Transverse colon (tissue), 4 donors: ENCODE measurements around the gene MANF. TPM values are rescaled to one million over a fixed set of nuclear protein-coding genes. Genes with fewer than 3 reads are reported as not detected.

Experiments used
- DNase-seq: peaks from one replicate; pipeline ENCODE4 v3.0.0-alpha.2; 2019
- H3K27ac ChIP-seq, 4 donors: fragments of 200-600 bp; sonication (generic); 2 replicates each; pipeline ENCODE4 v1.5.1; 2016 to 2018; ENCODE audit warnings: inconsistent platforms in 4 of 4
- H3K27me3 ChIP-seq: fragments of 200-600 bp; sonication (generic); 2 replicates; pipeline ENCODE4 v1.5.1; 2017; ENCODE audit warnings: inconsistent platforms
- H3K36me3 ChIP-seq, 4 donors: fragments of 200-600 bp; sonication (generic); 2 replicates each; pipeline ENCODE4 v1.5.1; 2017 to 2019; ENCODE audit warnings: inconsistent platforms in 4 of 4
- H3K4me1 ChIP-seq, 4 donors: fragments of 200-600 bp; sonication (generic); 2 replicates each; pipeline ENCODE4 v1.5.1; 2017 to 2020; ENCODE audit warnings: inconsistent platforms in 4 of 4
- H3K4me3 ChIP-seq, 4 donors: fragments of 200-600 bp; sonication (generic); 1 replicate in 1 of 4; 2 replicates in 3 of 4; pipeline versions ENCODE4 v1.5.1 to v1.6.1; 2017 to 2019; ENCODE audit warnings: inconsistent platforms in 4 of 4
- H3K9me3 ChIP-seq, 2 donors: fragments of 200-600 bp; sonication (generic); 2 replicates each; pipeline ENCODE4 v1.5.1; 2017 to 2019; ENCODE audit warnings: inconsistent platforms in 2 of 2
- EP300 ChIP-seq: sonication (generic); formaldehyde crosslinking; IDR thresholded peaks from one replicate; pipeline ENCODE4 v1.6.1; 2017; ENCODE audit warnings: antibody characterized with exemption, low read depth
- POLR2A ChIP-seq: fragments of 450-650 bp; IDR thresholded peaks from one replicate; pipeline ENCODE4 v1.6.1; 2016; ENCODE audit warnings: antibody characterized with exemption, mild to moderate bottlenecking, moderate library complexity
- POLR2AphosphoS5 ChIP-seq, 3 donors: sonication (generic); formaldehyde crosslinking; IDR thresholded peaks; one replicate each; pipeline ENCODE4 v1.6.1; 2016; ENCODE audit warnings: antibody characterized with exemption in 3 of 3
- WGBS, 2 donors: methylation state at CpG; one replicate each; pipeline ENCODE4 v1.1.5; 2018; ENCODE audit warnings: low coverage in 1 of 2; 5-methylcytosine and 5-hydroxymethylcytosine counted together
- in situ Hi-C, 4 donors: fragments of 200-750 bp; cut with MboI; loops; one replicate each; pipeline versions ENCODE4 v1.15.0 to v1.15.1; 2017; ENCODE audit warnings: low sequenced_read_pairs in 3 of 4, low pct_ligation_motif_present in 1 of 4, low pct_unique_long_range_greater_than_20kb in 1 of 4
- intact Hi-C: fragments of 100-400 bp; cut with DNase I; formaldehyde crosslinking; loops from one replicate; pipeline ENCODE4 v1.15.1; 2023; ENCODE audit warnings: low total_unique reads
- total RNA-seq, 4 donors: library from RNA; depleted of rRNA; stranded (reverse); fragments of >200 nt; gene quantifications; one replicate each; pipeline ENCODE4 v1.1.0, GENCODE V29; 2016
- TF ChIP-seq, protein P1 (sequence below), 5 experiments: fragments of 200-600 bp in 3 of 5; fragments of 450-650 bp in 2 of 5; sonication (generic) in 3 of 5; IDR thresholded peaks; 1 replicate in 2 of 5; 2 replicates in 3 of 5; pipeline ENCODE4 v1.5.1; 2016 to 2017; ENCODE audit warnings: antibody characterized with exemption in 5 of 5, inconsistent platforms in 3 of 5, mild to moderate bottlenecking in 2 of 5, moderate library complexity in 1 of 5

Gene MANF
- total RNA-seq, 4 donors from 2014 or later: 15.7 to 56.2 (median 26.6) TPM

- in situ Hi-C loops: loop anchor here in 1 of 4 donors (25.0 kb wide), 1 partner anchor 366 kb away; no protein-coding TSS in a partner anchor
Measured at GRCh38 chr3:51353131-51353530, 32.0 kb upstream of the MANF start.

GRCh38 chr3:51353691-51354090, 31.4 kb upstream of the MANF start:
- WGBS, 2 donors: 69% methylated on average over 1 of the region's 1 CpG; no CpG with 5 or more reads in 1 of the 2 donors
- no peaks in the 10 kb centered on the region for H3K9me3 ChIP-seq
- no peak overlapping the region for H3K4me3 ChIP-seq
- no peaks in the 10 kb centered on the region for H3K4me1 ChIP-seq
- no peaks in the 10 kb centered on the region for H3K36me3 ChIP-seq
- intact Hi-C loops: no loop called here
- in situ Hi-C loops: loop anchor here in 1 of 4 donors (25.0 kb wide), 1 partner anchor 366 kb away; no protein-coding TSS in a partner anchor
- TF ChIP-seq POLR2AphosphoS5 (IDR thresholded peaks at IDR 0.05) (no peak), EP300 (no peak), POLR2A (no peak)
- TF ChIP-seq, protein P1, sequence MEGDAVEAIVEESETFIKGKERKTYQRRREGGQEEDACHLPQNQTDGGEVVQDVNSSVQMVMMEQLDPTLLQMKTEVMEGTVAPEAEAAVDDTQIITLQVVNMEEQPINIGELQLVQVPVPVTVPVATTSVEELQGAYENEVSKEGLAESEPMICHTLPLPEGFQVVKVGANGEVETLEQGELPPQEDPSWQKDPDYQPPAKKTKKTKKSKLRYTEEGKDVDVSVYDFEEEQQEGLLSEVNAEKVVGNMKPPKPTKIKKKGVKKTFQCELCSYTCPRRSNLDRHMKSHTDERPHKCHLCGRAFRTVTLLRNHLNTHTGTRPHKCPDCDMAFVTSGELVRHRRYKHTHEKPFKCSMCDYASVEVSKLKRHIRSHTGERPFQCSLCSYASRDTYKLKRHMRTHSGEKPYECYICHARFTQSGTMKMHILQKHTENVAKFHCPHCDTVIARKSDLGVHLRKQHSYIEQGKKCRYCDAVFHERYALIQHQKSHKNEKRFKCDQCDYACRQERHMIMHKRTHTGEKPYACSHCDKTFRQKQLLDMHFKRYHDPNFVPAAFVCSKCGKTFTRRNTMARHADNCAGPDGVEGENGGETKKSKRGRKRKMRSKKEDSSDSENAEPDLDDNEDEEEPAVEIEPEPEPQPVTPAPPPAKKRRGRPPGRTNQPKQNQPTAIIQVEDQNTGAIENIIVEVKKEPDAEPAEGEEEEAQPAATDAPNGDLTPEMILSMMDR (IDR thresholded peaks at IDR 0.05): no peak
- no peak for DNase-seq
- no peaks in the 10 kb centered on the region for H3K27me3 ChIP-seq
- no peak overlapping the region for H3K27ac ChIP-seq

More at GRCh38 chr3:51353131-51353530, 32.0 kb upstream of the MANF start:
- Histone ChIP-seq H3K9me3 (no peaks in the 10 kb centered on the region), H3K4me3 (no peak overlapping the region), H3K4me1 (no peaks in the 10 kb centered on the region), H3K36me3 (no peaks in the 10 kb centered on the region), H3K27ac (no peak overlapping the region), H3K27me3 (no peaks in the 10 kb centered on the region)
- 85 to 91% methylated on average over 4 of the region's 4 CpGs for WGBS, 2 donors
- TF ChIP-seq POLR2A: no peak
- no peak for TF ChIP-seq EP300
- TF ChIP-seq, protein P1 (IDR thresholded peaks at IDR 0.05): no peak
- TF ChIP-seq POLR2AphosphoS5 (IDR thresholded peaks at IDR 0.05): no peak
- DNase-seq: no peak
- intact Hi-C loops: no loop called here

GRCh38 chr3:51354172-51354571, 30.9 kb upstream of the MANF start:
- 85% methylated on average over 2 of the region's 2 CpGs; no CpG with 5 or more reads in 1 of the 2 donors for WGBS, 2 donors
- Histone ChIP-seq H3K9me3 (no peaks in the 10 kb centered on the region), H3K4me1 (no peaks in the 10 kb centered on the region), H3K27me3 (no peaks in the 10 kb centered on the region), H3K4me3 (no peak overlapping the region), H3K27ac (no peak overlapping the region), H3K36me3 (no peaks in the 10 kb centered on the region)
- in situ Hi-C loops: loop anchor here in 1 of 4 donors (25.0 kb wide), 1 partner anchor 367 kb away; no protein-coding TSS in a partner anchor
- TF ChIP-seq EP300 (no peak), POLR2AphosphoS5 (IDR thresholded peaks at IDR 0.05) (no peak), POLR2A (no peak)
- TF ChIP-seq, protein P1 (IDR thresholded peaks at IDR 0.05): no peak
- no peak for DNase-seq
- intact Hi-C loops: no loop called here

DNA sequence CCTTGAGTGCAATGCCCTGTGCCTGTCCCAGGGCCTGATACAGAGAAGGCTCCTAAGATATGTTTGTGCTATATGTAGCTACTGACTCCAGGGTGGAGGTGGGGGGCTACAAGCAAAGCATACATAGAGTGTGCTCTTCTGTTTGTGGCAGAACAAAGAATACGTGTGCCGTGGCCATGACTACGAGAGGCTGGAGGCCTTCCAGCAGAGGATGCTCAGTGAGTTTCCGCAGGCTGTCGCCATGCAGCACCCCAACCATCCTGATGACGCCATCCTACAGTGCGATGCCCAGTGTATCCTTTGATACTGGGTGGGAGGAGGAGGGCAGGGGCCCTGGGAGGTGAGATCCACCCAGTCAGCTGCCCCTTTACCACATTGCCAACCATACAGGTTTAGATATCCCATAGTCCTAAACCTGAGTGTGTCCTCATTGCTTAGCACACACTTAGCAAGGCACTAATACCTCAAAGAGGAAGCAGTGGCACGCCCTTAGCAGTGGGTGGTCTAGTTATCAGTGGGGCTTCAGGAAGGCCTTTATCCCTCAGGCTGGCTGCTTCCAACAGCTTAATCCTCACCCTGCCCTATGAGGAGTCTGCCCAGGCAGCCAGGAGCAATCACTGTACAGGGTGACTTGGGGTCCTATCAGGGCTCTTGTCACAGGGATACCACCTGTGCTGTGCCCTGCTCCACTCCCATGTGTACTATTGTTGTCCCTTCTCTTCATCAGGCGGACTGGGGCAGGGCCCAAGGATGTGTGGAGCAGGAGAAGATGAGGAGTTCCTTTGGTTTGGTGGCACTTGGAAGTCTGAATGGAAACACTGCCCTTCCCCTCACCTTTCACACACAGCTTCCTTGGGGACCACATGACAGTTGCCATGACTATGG, 30.1 kb upstream of the MANF start:
- no peaks in the 10 kb centered on the region for H3K9me3 ChIP-seq
- H3K27me3 ChIP-seq: no peaks in the 10 kb centered on the region
- TF ChIP-seq, protein P1 (IDR thresholded peaks at IDR 0.05): no peak
- TF ChIP-seq EP300: no peak
- TF ChIP-seq POLR2AphosphoS5 (IDR thresholded peaks at IDR 0.05): no peak
- no peak for TF ChIP-seq POLR2A
- 89 to 100% methylated on average over 1 to 9 of the region's 9 CpGs for WGBS, 2 donors
- intact Hi-C loops: no loop called here
- no peak for DNase-seq
- in situ Hi-C loops: loop anchor here in 1 of 4 donors (25.0 kb wide), 1 partner anchor 368 kb away; no protein-coding TSS in a partner anchor
- no peaks in the 10 kb centered on the region for H3K4me1 ChIP-seq
- no peaks in the 10 kb centered on the region for H3K36me3 ChIP-seq
- no peak overlapping the region for H3K27ac ChIP-seq
- no peak overlapping the region for H3K4me3 ChIP-seq
